DND-41 (cell line): ENCODE measurements around the gene AADAT.

Experiments
- ATAC-seq: fragments of 200-7000 bp; cut with Tn5 transposase; 3 replicates; pipeline ENCODE4 v1.9.1; 2021; ENCODE audit warnings: low read depth; ENCODE audit not compliant: insufficient read depth
- DNase-seq: peaks from one replicate; pipeline ENCODE4 v3.0.0-alpha.2; 2020
- H2AFZ ChIP-seq: 2 replicates; pipeline ENCODE4 v1.6.0; 2012; ENCODE audit warnings: low read depth, low read length
- H3K27ac ChIP-seq: 2 replicates; pipeline ENCODE4 v1.5.1; 2012; ENCODE audit warnings: low read length, inconsistent platforms
- H3K27me3 ChIP-seq: fragments of 200-600 bp; sonication (generic); 2 replicates; pipeline ENCODE4 v1.6.0; 2012; ENCODE audit warnings: low read length, mild to moderate bottlenecking, inconsistent platforms; ENCODE audit not compliant: insufficient read depth, poor library complexity
- H3K36me3 ChIP-seq: 2 replicates; pipeline ENCODE4 v1.5.1; 2012; ENCODE audit warnings: low read length, inconsistent platforms; ENCODE audit not compliant: insufficient read depth
- H3K4me1 ChIP-seq: 2 replicates; pipeline ENCODE4 v1.5.1; 2012; ENCODE audit warnings: mild to moderate bottlenecking, low read length; ENCODE audit not compliant: insufficient read depth
- H3K4me2 ChIP-seq: 2 replicates; pipeline ENCODE4 v1.6.0; 2012; ENCODE audit warnings: mild to moderate bottlenecking, moderate library complexity, low read length, inconsistent platforms; ENCODE audit not compliant: insufficient read depth
- H3K4me3 ChIP-seq, 2 experiments: fragments of 200-600 bp in 1 of 2; shearing (Covaris generic) in 1 of 2; 2 replicates each; pipeline ENCODE4 v1.5.1; 2012 to 2016; ENCODE audit warnings: inconsistent platforms in 2 of 2, low read length in 2 of 2, mild to moderate bottlenecking in 2 of 2, low read depth in 1 of 2, moderate library complexity in 1 of 2
- H3K79me2 ChIP-seq: 2 replicates; pipeline ENCODE4 v1.6.0; 2012; ENCODE audit warnings: low read length, inconsistent platforms; ENCODE audit not compliant: insufficient read depth
- H3K9ac ChIP-seq: 2 replicates; pipeline ENCODE4 v1.6.0; 2012; ENCODE audit warnings: low read depth, mild to moderate bottlenecking, inconsistent platforms, low read length, moderate library complexity
- H3K9me3 ChIP-seq: 2 replicates; pipeline ENCODE4 v1.5.1; 2012; ENCODE audit warnings: low read length, moderate library complexity, mild to moderate bottlenecking, inconsistent platforms; ENCODE audit not compliant: insufficient read depth, severe bottlenecking
- H4K20me1 ChIP-seq: 2 replicates; pipeline ENCODE4 v1.6.0; 2012; ENCODE audit warnings: low read length; ENCODE audit not compliant: insufficient read depth
- CTCF ChIP-seq: IDR thresholded peaks from 2 replicates; pipeline ENCODE4 v1.5.1; 2012; ENCODE audit warnings: borderline replicate concordance, low read length, moderate library complexity, mild to moderate bottlenecking; ENCODE audit not compliant: poor library complexity, severe bottlenecking; ENCODE audit errors: extremely low read depth
- EZH2 ChIP-seq: IDR thresholded peaks from 3 replicates; pipeline ENCODE4 v1.6.1; 2012; ENCODE audit warnings: borderline replicate concordance, low read depth, mild to moderate bottlenecking, moderate library complexity, low read length, inconsistent platforms; ENCODE audit not compliant: severe bottlenecking

AADAT gene

GRCh38 chr4:170040031-170040680 is 49.6 kb downstream of the AADAT start:
- H3K36me3 ChIP-seq = no peaks in the 10 kb centered on the region
- no peaks in the 10 kb centered on the region for H3K79me2 ChIP-seq
- no peaks in the 10 kb centered on the region for H3K4me1 ChIP-seq
- no peak overlapping the region for H3K9ac ChIP-seq
- H3K4me2 ChIP-seq = no peak overlapping the region
- TF ChIP-seq CTCF (no peak), EZH2 (no peak)
- H4K20me1 ChIP-seq = no peaks in the 10 kb centered on the region
- no peak overlapping the region for H3K27ac ChIP-seq
- no peaks in the 10 kb centered on the region for H3K27me3 ChIP-seq
- no peak overlapping the region for H3K4me3 ChIP-seq
- H3K9me3 ChIP-seq = no peaks in the 10 kb centered on the region
- no peak for ATAC-seq
- no peak for DNase-seq
- H2AFZ ChIP-seq = no peak overlapping the region

- H2AFZ ChIP-seq = no peak overlapping the region
- H3K27ac ChIP-seq = no peak overlapping the region
- no peaks in the 10 kb centered on the region for H3K79me2 ChIP-seq
- TF ChIP-seq EZH2 (no peak), CTCF (no peak)
- H3K4me3 ChIP-seq = no peak overlapping the region
- ATAC-seq = no peak
- no peaks in the 10 kb centered on the region for H3K9me3 ChIP-seq
- H3K27me3 ChIP-seq = no peaks in the 10 kb centered on the region
- no peaks in the 10 kb centered on the region for H3K4me1 ChIP-seq
- no peak overlapping the region for H3K4me2 ChIP-seq
- DNase-seq = no peak
- no peaks in the 10 kb centered on the region for H3K36me3 ChIP-seq
- H4K20me1 ChIP-seq = no peaks in the 10 kb centered on the region
- H3K9ac ChIP-seq = no peak overlapping the region
These were observed 51.0 kb downstream of the AADAT start for GRCh38 chr4:170038769-170039168.

GRCh38 chr4:170038232-170038631 is 51.5 kb downstream of the AADAT start:
- TF ChIP-seq EZH2 (no peak), CTCF (no peak)
- Histone ChIP-seq H2AFZ (no peak overlapping the region), H3K79me2 (no peaks in the 10 kb centered on the region), H3K27me3 (no peaks in the 10 kb centered on the region), H3K36me3 (no peaks in the 10 kb centered on the region), H3K9me3 (no peaks in the 10 kb centered on the region), H3K9ac (no peak overlapping the region), H3K4me2 (no peak overlapping the region), H3K4me1 (no peaks in the 10 kb centered on the region), H3K4me3 (no peak overlapping the region), H4K20me1 (no peaks in the 10 kb centered on the region), H3K27ac (no peak overlapping the region)
- DNase-seq (no peak), ATAC-seq (no peak)
